Measurements from ENCODE around the gene HLA-DRB1.

DNA sequence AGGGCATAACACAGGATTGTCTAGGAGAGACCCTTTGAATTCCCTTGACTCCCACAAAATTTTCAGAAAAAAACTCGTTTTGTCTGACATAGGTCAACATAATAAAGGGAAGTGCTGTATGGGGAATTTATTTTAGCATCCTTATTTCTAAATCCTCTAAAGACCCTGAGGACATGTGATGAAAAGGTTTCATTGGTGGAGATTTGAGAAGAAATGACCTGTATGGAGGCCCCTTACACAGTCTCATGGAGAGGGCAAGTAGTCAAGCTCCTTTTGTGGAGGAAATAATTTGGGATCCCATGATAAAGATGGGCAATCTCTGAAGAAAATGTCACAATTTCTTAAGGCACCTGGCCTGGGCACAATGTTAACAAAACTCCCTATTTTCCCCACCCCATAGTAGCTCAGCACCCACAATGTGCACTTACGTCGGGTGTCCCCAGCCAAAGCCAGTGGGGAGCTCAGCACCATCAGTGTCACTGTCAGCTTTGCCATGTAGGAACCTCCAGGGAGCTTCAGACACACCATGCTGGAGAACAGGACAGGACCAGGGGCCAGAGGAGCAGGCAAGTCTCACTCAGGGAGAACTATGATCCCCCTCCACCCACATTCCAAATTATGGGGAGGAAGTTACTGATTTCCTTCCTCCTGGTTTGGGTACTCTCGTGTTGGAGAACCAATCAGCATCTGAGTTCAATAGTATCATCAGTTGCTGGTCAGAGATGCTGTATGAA lies 59.8 kb downstream of the HLA-DRB1 start, which contains the start of gene HLA-DRB5:
- TF ChIP-seq NFIC (IDR thresholded peaks at IDR 0.05) = no peak
- no peak for TF ChIP-seq EP300 (IDR thresholded peaks at IDR 0.05; ENCODE audit: borderline replicate concordance)

Data from Ishikawa (cell line).